Esophagus muscularis mucosa (tissue), 4 donors: ENCODE results near the gene TMEM92. TPM values are rescaled to one million over a fixed set of nuclear protein-coding genes. Genes with fewer than 3 reads are reported as not detected.
A peak's percentile ranks its signal among the peaks of the same experiment; 100 is the strongest.

Source experiments
- DNase-seq: peaks from one replicate; pipeline ENCODE4 v3.0.0-alpha.2; 2017; ENCODE audit errors: extremely low spot score
- H3K27ac ChIP-seq, 4 donors: fragments of 200-600 bp; sonication (generic); replicated peaks in 1 of 4; 1 replicate in 3 of 4; 2 replicates in 1 of 4; pipeline ENCODE4 v1.5.1; 2016 to 2019; ENCODE audit warnings: mild to moderate bottlenecking in 1 of 4
- H3K27me3 ChIP-seq, 4 donors: fragments of 200-600 bp; sonication (generic); one replicate each; pipeline versions ENCODE4 v1.5.1 to v1.6.0; 2016 to 2019
- H3K36me3 ChIP-seq, 4 donors: fragments of 200-600 bp; sonication (generic); one replicate each; pipeline ENCODE4 v1.5.1; 2016 to 2019
- H3K4me1 ChIP-seq, 4 donors: fragments of 200-600 bp; sonication (generic); one replicate each; pipeline ENCODE4 v1.5.1; 2016 to 2019
- H3K4me3 ChIP-seq, 4 donors: fragments of 200-600 bp; sonication (generic); 1 replicate in 2 of 4; 2 replicates in 2 of 4; pipeline ENCODE4 v1.5.1; 2016 to 2019; ENCODE audit warnings: mild to moderate bottlenecking in 4 of 4, moderate library complexity in 1 of 4
- H3K9me3 ChIP-seq, 4 donors: fragments of 200-600 bp; sonication (generic); 1 replicate in 3 of 4; 2 replicates in 1 of 4; pipeline ENCODE4 v1.5.1; 2016 to 2019
- CTCF ChIP-seq, 3 experiments: fragments of 200-600 bp in 2 of 3; fragments of 450-650 bp in 1 of 3; sonication (generic) in 2 of 3; IDR thresholded peaks; one replicate each; pipeline ENCODE4 v1.5.1; 2017 to 2019; ENCODE audit warnings: antibody characterized with exemption in 3 of 3, mild to moderate bottlenecking in 2 of 3, moderate library complexity in 1 of 3
- EP300 ChIP-seq: sonication (generic); formaldehyde crosslinking; IDR thresholded peaks from one replicate; pipeline ENCODE4 v1.6.1; 2017; ENCODE audit warnings: antibody characterized with exemption
- POLR2A ChIP-seq: fragments of 450-650 bp; IDR thresholded peaks from one replicate; pipeline ENCODE4 v1.6.1; 2017; ENCODE audit warnings: antibody characterized with exemption, moderate library complexity, mild to moderate bottlenecking, low read depth
- POLR2AphosphoS5 ChIP-seq, 2 donors: sonication (generic); formaldehyde crosslinking; IDR thresholded peaks; one replicate each; pipeline ENCODE4 v1.6.1; 2017; ENCODE audit warnings: antibody characterized with exemption in 2 of 2
- WGBS: methylation state at CpG from one replicate; pipeline ENCODE4 v1.1.5; 2018; 5-methylcytosine and 5-hydroxymethylcytosine counted together
- intact Hi-C: fragments of 100-400 bp; cut with DNase I; formaldehyde crosslinking; loops from one replicate; pipeline ENCODE4 v1.15.1; 2023
- total RNA-seq, 4 donors: library from RNA; depleted of rRNA; stranded (reverse); fragments of >200 nt; gene quantifications; one replicate each; pipeline versions ENCODE4 v1.1.0 to v1.2.1, GENCODE V29; 2016

The TMEM92 gene
- total RNA-seq, 4 donors from 2014 or later, result 0.80 TPM; not detected in 3

- H3K27ac ChIP-seq, result peak overlapping the region in 2 of 4 donors; percentile 14 to 53
- H3K4me3 ChIP-seq, result no peak overlapping the region
- peaks cover 0 to 37% (median 30%) of the 10 kb centered on the region in 4 donors for H3K4me1 ChIP-seq
- 52% methylated on average over 10 of the region's 13 CpGs for WGBS
- no peaks in the 10 kb centered on the region for H3K27me3 ChIP-seq
- no peaks in the 10 kb centered on the region for H3K9me3 ChIP-seq
- intact Hi-C loops, result no loop called here
- DNase-seq, result peak; percentile 80
- TF ChIP-seq EP300, result no peak
- TF ChIP-seq POLR2AphosphoS5 (IDR thresholded peaks at IDR 0.05), result peak in 1 of 2 donors; percentile 6
- no peaks in the 10 kb centered on the region for H3K36me3 ChIP-seq
Observed at GRCh38 chr17:50258647-50259476, 15.4 kb upstream of the TMEM92 start.

GRCh38 chr17:50259477-50260324 is 14.6 kb upstream of the TMEM92 start:
- H3K4me1 ChIP-seq, result peaks cover 0 to 46% (median 37%) of the 10 kb centered on the region in 4 donors

GRCh38 chr17:50260501-50260911 is 13.8 kb upstream of the TMEM92 start:
- WGBS, result 93% methylated on average over 4 of the region's 6 CpGs
- intact Hi-C loops, result no loop called here
- H3K4me3 ChIP-seq, result no peak overlapping the region

More at GRCh38 chr17:50259477-50260324, 14.6 kb upstream of the TMEM92 start:
- H3K4me3 ChIP-seq, result no peak overlapping the region
- intact Hi-C loops, result no loop called here
- WGBS, result 67% methylated on average over 19 of the region's 19 CpGs
- DNase-seq, result no peak
- H3K36me3 ChIP-seq, result no peaks in the 10 kb centered on the region
- no peaks in the 10 kb centered on the region for H3K27me3 ChIP-seq
- H3K9me3 ChIP-seq, result no peaks in the 10 kb centered on the region
- peak overlapping the region in 2 of 4 donors; percentile 14 to 53 for H3K27ac ChIP-seq
- TF ChIP-seq POLR2A (no peak), EP300 (no peak), CTCF (IDR thresholded peaks at IDR 0.05) (no peak), POLR2AphosphoS5 (IDR thresholded peaks at IDR 0.05) (no peak)

GRCh38 chr17:50261051-50261915 is 13.0 kb upstream of the TMEM92 start:
- DNase-seq, result no peak
- Histone ChIP-seq H3K27ac (no peak overlapping the region), H3K4me1 (peaks cover under 1 to 59% (median 51%) of the 10 kb centered on the region in 4 donors)

More at GRCh38 chr17:50260501-50260911, 13.8 kb upstream of the TMEM92 start:
- Histone ChIP-seq H3K4me1 (peaks cover 0 to 53% (median 43%) of the 10 kb centered on the region in 4 donors), H3K27me3 (no peaks in the 10 kb centered on the region), H3K27ac (no peak overlapping the region), H3K36me3 (no peaks in the 10 kb centered on the region), H3K9me3 (no peaks in the 10 kb centered on the region)
- no peak for DNase-seq
- TF ChIP-seq POLR2AphosphoS5 (IDR thresholded peaks at IDR 0.05), result no peak
- TF ChIP-seq EP300, result no peak
- TF ChIP-seq CTCF (IDR thresholded peaks at IDR 0.05), result no peak
- no peak for TF ChIP-seq POLR2A

More at GRCh38 chr17:50261051-50261915, 13.0 kb upstream of the TMEM92 start:
- TF ChIP-seq CTCF (IDR thresholded peaks at IDR 0.05), result no peak
- no peak for TF ChIP-seq POLR2AphosphoS5 (IDR thresholded peaks at IDR 0.05)
- TF ChIP-seq POLR2A, result no peak
- no peak for TF ChIP-seq EP300
- H3K9me3 ChIP-seq, result no peaks in the 10 kb centered on the region
- WGBS, result 85% methylated on average over 15 of the region's 15 CpGs
- H3K27me3 ChIP-seq, result no peaks in the 10 kb centered on the region
- no peaks in the 10 kb centered on the region for H3K36me3 ChIP-seq
- intact Hi-C loops, result no loop called here
- no peak overlapping the region for H3K4me3 ChIP-seq
